GM08714 (cell line): ENCODE data around the gene SLC43A2.
A peak's percentile ranks its signal among the peaks of the same experiment; 100 is the strongest.

Experiments used
- H3K4me3 ChIP-seq: fragments of 200-500 bp; sonication (Bioruptor generic); 2 replicates; pipeline ENCODE4 v1.5.1; 2014; ENCODE audit warnings: mild to moderate bottlenecking, low read length, inconsistent platforms
- ZNF274 ChIP-seq: IDR thresholded peaks from 2 replicates; pipeline ENCODE4 v1.6.1; 2012; ENCODE audit warnings: mild to moderate bottlenecking, low read depth, low read length

The SLC43A2 gene

DNA sequence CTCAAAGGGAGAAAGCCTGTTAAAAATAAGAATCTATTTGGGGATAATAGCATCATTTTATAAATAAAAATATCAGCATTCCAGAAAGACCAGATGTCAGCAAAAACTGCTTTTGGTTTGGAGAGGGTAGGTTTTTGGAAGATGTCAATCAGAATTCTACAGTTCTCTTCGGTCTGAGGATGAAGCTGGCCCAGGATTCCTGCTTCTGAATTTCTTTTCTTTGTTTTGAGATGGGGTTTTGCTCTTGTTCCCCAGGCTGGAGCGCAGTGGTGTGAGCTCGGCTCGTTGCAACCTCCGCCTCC is 35.1 kb downstream of the SLC43A2 start:
- H3K4me3 ChIP-seq: no peak overlapping the region; the same call in 1 of the 2 replicates
- no peak for TF ChIP-seq ZNF274

DNA sequence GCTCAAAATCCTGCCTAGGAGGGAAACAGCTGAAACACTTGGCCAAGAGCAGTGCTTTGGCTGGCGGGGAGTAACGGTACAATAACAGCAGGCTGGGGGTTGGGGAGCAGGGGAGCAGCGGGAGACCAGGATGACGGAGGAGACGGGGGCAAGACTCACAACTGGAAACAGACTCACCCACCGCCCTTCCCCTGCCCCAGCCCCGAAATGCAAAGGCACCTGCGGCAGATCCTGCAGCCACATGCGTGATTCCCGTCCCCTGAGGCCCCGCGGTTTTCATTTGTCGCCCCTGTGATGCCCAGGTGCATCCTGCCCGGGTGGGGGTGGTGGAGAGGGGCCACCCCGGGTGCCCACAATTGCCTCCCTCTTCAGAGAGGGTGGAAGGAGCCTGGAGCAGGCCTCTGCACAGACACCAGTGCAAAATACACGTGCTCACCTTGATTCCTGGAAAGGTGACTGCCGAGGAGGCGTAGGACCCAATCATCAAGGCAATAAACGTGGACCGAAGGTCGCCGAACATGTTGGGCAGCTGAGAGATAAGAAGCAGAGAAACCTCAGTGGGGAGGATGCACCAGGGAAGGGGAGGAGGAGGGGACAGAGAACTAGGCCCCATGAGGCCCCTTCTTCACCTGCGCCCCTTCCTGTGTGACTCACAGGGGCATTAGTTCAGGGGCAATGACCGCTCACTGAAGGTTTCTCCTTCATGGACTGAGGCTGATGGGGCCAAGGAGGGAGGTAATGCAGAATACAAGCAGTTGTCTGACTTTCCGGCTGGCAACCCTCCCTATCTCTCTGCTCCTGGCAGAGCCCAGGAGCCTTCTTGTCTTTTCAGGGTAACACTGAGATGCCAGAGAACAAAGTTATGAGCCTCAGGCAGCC is 35.6 kb downstream of the SLC43A2 start:
- TF ChIP-seq ZNF274: no peak
- H3K4me3 ChIP-seq: peak overlapping the region; percentile 2; the same call in 1 of the 2 replicates

DNA sequence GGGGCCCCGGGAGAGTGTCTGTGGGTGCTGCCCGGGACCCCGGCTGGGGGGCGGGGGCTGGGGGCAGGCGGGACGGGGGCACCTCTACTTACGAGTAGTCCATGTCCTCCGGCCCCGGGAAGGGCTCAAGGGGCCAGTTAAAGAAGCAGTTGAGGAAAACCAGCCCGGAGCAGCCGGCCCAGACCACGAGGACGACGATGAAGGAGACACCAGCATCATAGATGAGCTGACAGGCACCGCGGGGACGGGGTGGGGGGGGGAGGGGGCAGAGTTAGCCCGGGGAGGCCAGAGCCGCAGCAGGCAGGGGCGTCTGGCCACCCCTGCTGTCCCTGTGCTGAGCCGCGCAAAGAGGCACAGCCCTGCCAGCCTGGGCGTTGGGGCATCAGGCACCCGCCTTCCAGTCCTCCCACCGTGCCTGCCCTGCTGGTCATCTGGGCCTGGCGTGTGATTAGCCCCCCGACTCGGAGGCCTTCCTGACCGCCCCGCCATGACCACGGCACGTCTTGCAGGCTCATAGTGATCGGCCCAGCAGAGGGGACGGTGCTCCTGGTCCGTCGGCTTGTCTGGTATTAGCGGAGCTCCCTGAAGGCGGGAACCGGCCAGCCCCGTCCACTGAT is 37.1 kb downstream of the SLC43A2 start:
- H3K4me3 ChIP-seq: no peak overlapping the region
- no peak for TF ChIP-seq ZNF274

DNA sequence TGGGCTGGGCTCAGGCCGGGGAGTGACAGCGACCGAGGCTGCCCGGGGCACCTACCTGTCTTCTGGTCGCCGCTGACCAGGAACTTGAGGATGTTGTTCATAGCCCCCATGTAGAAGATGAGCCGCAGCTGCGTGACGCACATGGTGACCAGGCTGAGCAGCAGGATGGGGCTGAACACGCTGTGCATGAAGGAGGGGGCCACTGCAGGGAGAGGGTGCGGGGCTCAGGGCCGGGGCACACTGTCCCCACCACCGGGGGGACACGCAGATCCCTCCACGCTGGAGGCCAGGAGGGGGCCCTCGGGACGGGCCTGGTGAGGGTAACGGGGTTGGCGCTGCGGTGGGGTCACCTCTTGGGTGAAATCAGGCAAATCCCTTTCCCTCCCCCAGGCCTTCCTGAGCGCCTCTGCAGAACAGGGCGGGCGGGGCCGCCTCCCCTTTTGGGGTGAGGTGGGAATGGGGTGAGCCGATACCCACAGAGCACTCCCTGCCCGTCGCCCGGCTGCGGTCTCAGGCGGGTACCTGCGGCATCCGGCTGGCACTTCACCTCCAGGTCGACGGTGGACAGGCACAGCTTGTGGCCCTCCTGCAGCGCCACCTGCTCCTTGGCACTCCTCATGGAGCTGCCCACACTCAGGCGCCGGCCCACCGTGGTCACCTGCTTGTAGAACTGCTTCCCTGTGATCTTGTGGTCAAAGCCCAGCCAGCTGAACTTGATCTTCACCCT is 37.7 kb downstream of the SLC43A2 start:
- no peak for TF ChIP-seq ZNF274
- no peak overlapping the region for H3K4me3 ChIP-seq

DNA sequence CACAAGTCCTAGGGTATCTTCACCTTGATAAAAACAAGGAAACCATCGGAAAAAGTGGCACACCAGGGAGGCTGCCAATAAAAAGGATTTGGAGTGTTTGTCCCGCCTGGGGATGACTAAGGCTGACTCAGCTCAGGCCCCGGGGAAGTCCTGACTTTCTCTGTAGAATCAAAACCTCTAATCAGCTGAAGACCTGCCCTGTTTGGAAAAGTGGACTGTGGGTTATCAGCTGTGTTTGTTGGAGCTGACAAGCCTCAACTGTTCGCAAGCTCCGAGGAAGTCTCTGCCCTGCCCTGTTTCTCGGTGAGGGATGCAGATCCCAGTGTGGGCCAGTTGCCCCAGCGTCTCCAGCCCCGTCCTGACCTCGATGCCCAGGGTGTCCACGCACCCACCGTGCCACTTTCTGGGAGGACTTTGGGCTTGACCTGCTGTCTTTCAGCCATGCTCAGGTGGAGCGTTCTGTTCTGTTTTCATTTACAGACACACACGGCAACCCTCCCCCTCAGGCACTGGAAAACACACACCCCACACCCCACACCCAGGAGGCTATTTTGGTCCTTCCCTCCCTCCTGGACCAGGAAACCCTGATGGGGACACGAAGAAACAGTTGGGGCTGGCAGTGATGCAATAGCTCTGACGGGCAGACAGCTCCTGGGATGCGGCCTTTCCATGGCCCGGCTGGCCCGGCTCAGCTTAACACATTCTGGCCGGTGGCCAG is 38.4 kb downstream of the SLC43A2 start:
- no peak for TF ChIP-seq ZNF274
- H3K4me3 ChIP-seq: no peak overlapping the region

DNA sequence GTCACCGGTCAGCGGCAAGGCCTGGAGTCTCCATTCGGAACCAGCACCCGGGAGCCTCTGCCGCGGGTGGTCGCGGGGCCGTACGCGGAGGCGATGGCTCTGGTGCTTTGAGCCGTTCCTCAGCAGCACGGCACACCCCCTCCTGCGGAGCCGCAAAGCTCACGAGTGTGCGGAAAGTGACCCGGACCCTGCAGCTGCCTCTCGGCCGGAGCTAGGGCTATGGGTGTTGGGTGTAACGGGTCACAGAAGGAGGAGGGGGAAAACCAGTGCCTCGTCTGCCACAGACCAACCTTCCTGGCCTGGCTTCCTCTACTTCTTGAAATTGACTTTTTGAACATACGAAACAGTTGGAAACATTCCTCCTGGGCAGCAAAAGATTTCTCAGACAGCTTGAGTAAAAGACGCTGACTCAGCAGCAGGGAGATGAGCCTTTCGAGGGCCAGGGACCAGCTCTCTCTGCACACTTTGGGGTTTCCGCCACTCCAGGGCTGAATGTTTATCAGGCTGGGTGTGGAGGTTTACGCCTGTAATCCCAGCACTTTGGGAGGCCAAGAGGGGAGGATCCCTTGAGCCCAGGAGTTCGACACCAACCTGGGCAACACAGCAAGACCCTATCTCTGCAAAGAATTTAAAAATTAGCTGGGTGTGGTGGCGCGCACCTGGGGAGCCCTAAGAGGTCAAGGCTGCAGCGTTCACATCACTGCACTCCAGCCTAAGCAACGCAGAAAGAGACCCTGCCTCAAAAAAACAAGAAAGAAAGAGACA is 39.6 kb downstream of the SLC43A2 start:
- no peak overlapping the region for H3K4me3 ChIP-seq
- no peak for TF ChIP-seq ZNF274

DNA sequence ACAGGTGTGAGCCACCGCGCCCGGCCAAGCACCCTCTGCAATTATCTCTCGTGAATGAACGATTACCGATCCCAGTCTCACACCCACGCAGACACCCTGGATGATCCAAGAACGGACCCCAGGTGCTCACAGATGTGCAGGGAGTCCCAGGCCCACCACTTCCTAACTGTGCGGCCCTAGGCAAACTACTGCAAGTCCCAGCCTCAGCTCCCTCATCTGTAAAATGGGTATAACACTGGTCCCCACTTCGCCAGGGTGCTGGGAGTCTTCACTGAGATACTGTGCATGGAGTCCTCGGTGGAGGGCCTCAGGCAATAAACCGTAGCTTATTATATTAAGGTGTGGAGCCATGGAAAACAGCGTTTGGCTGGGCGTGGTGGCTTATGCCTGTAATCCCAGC is 44.5 kb downstream of the SLC43A2 start:
- TF ChIP-seq ZNF274: no peak
- no peak overlapping the region for H3K4me3 ChIP-seq

DNA sequence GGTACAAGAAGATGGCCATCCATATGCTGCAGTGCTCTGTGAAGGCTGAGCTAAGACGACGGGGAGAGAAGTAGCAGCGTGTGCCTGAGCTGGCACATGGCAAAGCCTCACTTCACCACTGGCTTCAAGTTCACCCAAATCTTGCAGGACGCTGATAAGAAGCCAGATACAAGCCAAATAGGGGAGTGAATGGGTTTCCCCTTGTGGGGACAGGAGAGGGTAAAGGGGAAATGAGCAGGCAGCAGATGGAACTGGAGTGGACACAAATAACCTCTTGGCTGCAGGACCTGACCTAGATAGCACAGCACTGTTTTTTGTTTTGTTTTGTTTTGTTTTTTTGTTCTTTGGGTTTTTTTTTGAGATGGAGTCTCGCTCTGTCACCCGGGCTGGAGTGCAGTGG is 45.1 kb downstream of the SLC43A2 start:
- no peak for TF ChIP-seq ZNF274
- no peak overlapping the region for H3K4me3 ChIP-seq

DNA sequence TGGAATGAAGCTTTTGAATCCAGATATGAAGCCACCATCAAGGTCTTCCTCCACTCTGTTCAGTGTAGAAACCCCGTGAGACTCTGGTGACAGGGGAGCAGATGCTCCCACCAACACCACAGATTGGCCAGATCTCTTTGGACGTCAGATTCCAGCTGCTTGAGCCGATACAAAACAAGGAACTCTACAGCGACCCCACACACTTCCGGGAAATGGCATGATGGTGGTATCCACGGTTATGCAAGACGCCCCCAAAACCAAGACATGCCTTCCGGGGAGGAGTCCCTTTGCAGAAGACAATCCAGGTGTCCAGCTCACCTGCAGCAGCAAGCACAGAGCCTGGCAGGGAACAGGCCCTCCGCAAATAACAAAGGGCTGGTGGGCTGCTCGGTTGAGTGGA is 46.3 kb downstream of the SLC43A2 start:
- no peak for TF ChIP-seq ZNF274

DNA sequence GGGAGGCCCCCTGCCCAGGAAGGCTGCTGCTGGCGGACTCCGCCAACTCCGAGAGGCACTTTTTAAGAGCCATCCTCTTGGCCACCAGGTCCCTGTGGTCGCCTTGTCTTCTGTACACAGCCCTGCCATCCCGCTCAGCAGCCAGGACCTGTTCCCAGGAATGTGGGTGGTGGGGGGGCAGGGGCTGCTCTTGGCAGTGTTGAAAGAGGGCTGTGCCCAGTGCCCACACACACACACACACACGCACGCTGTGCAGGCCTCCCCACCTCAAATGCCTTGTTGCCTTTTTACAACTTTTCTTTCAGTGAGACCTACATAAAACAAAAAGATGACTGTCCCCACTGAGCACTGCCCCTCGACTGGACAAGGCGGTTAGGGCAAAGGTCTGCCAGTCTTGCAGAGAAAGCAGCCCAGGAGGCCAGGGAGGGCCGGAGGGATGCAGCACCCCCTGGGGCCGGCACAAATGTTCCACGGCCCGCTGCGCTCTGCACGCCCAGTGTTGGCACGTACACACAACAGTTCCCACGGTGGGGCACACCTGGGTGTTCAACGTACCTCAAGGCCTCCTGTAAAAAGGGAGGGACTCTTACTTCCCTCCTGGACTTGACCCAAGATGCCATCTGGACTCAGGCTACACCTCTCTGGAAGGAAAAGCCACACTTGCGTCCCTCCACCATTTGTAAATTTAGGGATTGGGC is 47.5 kb downstream of the SLC43A2 start:
- no peak for TF ChIP-seq ZNF274
- no peak overlapping the region for H3K4me3 ChIP-seq

More for the DNA sequence above, 46.3 kb downstream of the SLC43A2 start:
- no peak overlapping the region for H3K4me3 ChIP-seq

DNA sequence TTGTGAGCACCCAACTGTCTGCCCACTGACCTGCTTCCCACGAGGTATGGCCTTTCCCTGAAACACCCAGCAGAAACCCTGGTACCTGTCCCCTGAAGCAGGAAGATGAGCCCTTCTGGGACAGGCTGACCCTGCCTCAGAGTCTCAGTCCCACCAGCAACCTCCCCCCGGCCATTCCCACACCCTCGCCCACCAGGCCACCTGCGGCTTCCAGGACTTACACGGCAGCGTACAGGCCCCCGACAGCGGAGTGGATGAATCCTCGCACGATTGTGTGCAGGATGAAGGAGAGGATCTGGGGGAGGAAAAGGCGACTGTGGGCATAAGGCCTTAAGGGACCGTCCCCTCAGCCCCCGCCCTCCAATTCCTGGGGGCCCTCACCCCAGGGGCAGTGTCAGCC is 50.6 kb downstream of the SLC43A2 start:
- H3K4me3 ChIP-seq: no peak overlapping the region
- TF ChIP-seq ZNF274: no peak

DNA sequence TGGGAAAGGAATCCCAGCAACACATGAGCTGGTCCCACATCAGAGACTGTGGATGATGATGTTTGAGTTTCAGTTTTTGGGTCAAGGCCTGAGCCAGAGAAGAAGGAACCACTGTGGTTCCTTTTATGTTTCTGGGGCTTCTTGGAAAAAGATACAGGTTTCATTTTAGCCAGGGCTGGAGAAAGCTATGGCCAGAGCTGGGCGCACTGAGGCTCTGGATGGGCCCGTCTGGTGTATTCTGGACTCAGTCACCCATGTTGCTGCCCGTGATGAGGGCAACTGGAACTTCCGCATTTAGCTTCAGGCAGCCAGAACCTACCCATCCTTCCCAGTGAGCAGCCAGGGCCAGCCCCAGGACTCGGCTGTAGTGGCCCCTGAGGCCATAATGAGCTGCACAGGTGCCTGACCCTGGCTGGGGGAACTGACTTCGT is 51.0 kb downstream of the SLC43A2 start:
- no peak for TF ChIP-seq ZNF274
- no peak overlapping the region for H3K4me3 ChIP-seq

DNA sequence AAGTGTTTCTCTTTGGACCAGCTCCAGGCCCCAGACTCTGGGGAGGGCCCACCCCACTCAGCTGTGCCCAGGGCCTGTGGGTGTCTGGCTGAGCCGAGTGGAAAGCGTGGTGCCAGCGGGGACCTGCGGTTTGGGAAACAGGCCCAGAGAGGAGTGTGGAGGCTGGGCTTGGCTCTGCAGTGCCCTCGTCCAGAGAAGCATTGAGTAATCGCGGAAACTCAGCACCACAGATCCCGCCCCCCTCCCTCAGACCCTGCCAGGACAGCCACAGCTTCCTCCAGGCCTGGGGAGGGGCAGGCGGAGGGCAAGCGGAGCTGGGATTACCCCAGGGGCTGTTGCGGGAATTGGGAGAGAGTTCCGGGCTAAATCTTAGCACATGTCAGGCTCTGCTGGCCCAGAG is 51.5 kb downstream of the SLC43A2 start:
- no peak overlapping the region for H3K4me3 ChIP-seq
- no peak for TF ChIP-seq ZNF274
